HepG2 (cell line): Measurements from ENCODE around the gene EXOSC6. TPM values are rescaled to one million over a fixed set of nuclear protein-coding genes. Genes with fewer than 3 reads are reported as not detected.

Experiments used
- ADNP ChIP-seq: sonication (generic); formaldehyde crosslinking; IDR thresholded peaks from 2 replicates; pipeline ENCODE4 v1.4.0; 2020; ENCODE audit warnings: missing genetic modification reagents
- EED ChIP-seq: sonication (generic); formaldehyde crosslinking; IDR thresholded peaks from 2 replicates; pipeline ENCODE4 v1.5.0; 2020; ENCODE audit warnings: mild to moderate bottlenecking, missing genetic modification reagents
- FOXK1 ChIP-seq: sonication (generic); formaldehyde crosslinking; IDR thresholded peaks from 2 replicates; pipeline ENCODE4 v1.4.0; 2020; ENCODE audit warnings: low read depth, missing genetic modification reagents, borderline replicate concordance
- MEIS2 ChIP-seq: sonication (generic); formaldehyde crosslinking; IDR thresholded peaks from 2 replicates; pipeline ENCODE4 v1.9.0; 2021; ENCODE audit warnings: mild to moderate bottlenecking, missing genetic modification reagents
- PRDM10 ChIP-seq: sonication (generic); formaldehyde crosslinking; IDR thresholded peaks from 2 replicates; pipeline ENCODE4 v1.4.0; 2020; ENCODE audit warnings: low read depth, missing genetic modification reagents
- PTBP1 ChIP-seq: fragments of 200-400 bp; formaldehyde crosslinking; IDR thresholded peaks from 2 replicates; pipeline ENCODE4 v1.6.1; 2018; ENCODE audit warnings: low read length, low read depth; ENCODE audit not compliant: poor library complexity, severe bottlenecking
- RAD21 ChIP-seq: fragments of 450-650 bp; formaldehyde crosslinking; IDR thresholded peaks from 2 replicates; pipeline ENCODE4 v1.5.0; 2020; ENCODE audit warnings: mild to moderate bottlenecking
- TBL1XR1 ChIP-seq: fragments of 150-350 bp; IDR thresholded peaks from 2 replicates; pipeline ENCODE4 v1.6.1; 2014; ENCODE audit warnings: borderline replicate concordance, low read length; ENCODE audit not compliant: partially characterized antibody
- THRA ChIP-seq: sonication (generic); formaldehyde crosslinking; IDR thresholded peaks from 2 replicates; pipeline ENCODE4 v1.4.0; 2020; ENCODE audit warnings: missing genetic modification reagents, borderline replicate concordance
- ZBTB40 ChIP-seq, 2 experiments: fragments of 450-650 bp in 1 of 2; sonication (generic) in 1 of 2; formaldehyde crosslinking in 1 of 2; IDR thresholded peaks; 2 replicates each; pipeline versions ENCODE4 v1.6.1 to v1.8.0; 2016 to 2022; ENCODE audit warnings: antibody characterized with exemption in 1 of 2, mild to moderate bottlenecking in 1 of 2, missing genetic modification reagents in 1 of 2
- ZNF282 ChIP-seq: fragments of 450-650 bp; IDR thresholded peaks from 2 replicates; pipeline ENCODE4 v1.6.1; 2018; ENCODE audit not compliant: partially characterized antibody
- ZNF546 ChIP-seq: sonication (generic); formaldehyde crosslinking; conservative IDR thresholded peaks from 2 replicates; pipeline ENCODE4 v1.8.1; 2023; ENCODE audit warnings: mild to moderate bottlenecking, missing genetic modification reagents
- polyA plus RNA-seq, 8 experiments: library from polyadenylated mRNA; depleted of rRNA in 3 of 8; stranded (reverse) in 7 of 8; unstranded in 1 of 8; fragments of >200 nt; fragmentation: Illumina TruSeq in 4 of 8; extraction: Trizol in 4 of 8; gene quantifications; 2 replicates each; pipeline versions ENCODE4 v1.2.1 to v1.2.3, GENCODE V29; 2011 to 2016; ENCODE audit warnings: low read depth in 4 of 8, missing spikeins in 1 of 8, mixed read lengths in 1 of 8; ENCODE audit not compliant: insufficient read depth in 1 of 8
- total RNA-seq, 5 experiments: library from RNA; depleted of rRNA; stranded (reverse); fragments of >200 nt; fragmentation: Illumina TruSeq; extraction: Trizol; gene quantifications; 2 replicates each; pipeline ENCODE4 v1.2.3, GENCODE V29; 2016; ENCODE audit warnings: low read depth in 1 of 5

EXOSC6 gene
- total and polyA plus RNA-seq, 2 of the 13 experiments (the other 11 are each of a cell fraction or from before 2014, with no cell fraction given): 13.1 to 39.9 TPM

- TF ChIP-seq ZBTB40 (IDR thresholded peaks at IDR 0.05) (no peak), ZBTB40 (CRISPR knock-in tag; IDR thresholded peaks at IDR 0.05) (peak; percentile 86; the same call in 1 of the 2 replicates), MEIS2 (CRISPR knock-in tag) (peak; percentile 91), ZNF282 (no peak), EED (CRISPR knock-in tag) (peak; percentile 92), ADNP (CRISPR knock-in tag) (no peak), ZNF546 (CRISPR knock-in tag) (no peak), PRDM10 (CRISPR knock-in tag) (no peak), THRA (CRISPR knock-in tag) (no peak), FOXK1 (CRISPR knock-in tag) (no peak), PTBP1 (no peak), RAD21 (CRISPR knock-in tag) (peak; percentile 88), TBL1XR1 (no peak)
Observed at GRCh38 chr16:70250748-70251628, 752 bp downstream of the EXOSC6 start (continued).
